Left lung (tissue), 10 donors: Measurements from ENCODE around the gene SLC6A17. TPM values are rescaled to one million over a fixed set of nuclear protein-coding genes. Genes with fewer than 3 reads are reported as not detected.

Source experiments
- ATAC-seq: fragments of 200-7000 bp; cut with Tn5 transposase; one replicate; pipeline ENCODE4 v1.9.1; 2020; ENCODE audit warnings: moderate library complexity
- DNase-seq, 4 donors: peaks; one replicate each; pipeline ENCODE4 v3.0.0-alpha.2; 2013 to 2020
- H3K27ac ChIP-seq, 2 donors: fragments of 200-600 bp; sonication (generic) in 1 of 2; one replicate each; pipeline versions ENCODE4 v1.5.0 to v1.8.0; 2020 to 2021
- H3K27me3 ChIP-seq, 2 donors: fragments of 200-600 bp; sonication (generic) in 1 of 2; one replicate each; pipeline versions ENCODE4 v1.5.0 to v1.8.0; 2020 to 2021
- H3K36me3 ChIP-seq, 2 donors: fragments of 200-600 bp; sonication (generic) in 1 of 2; one replicate each; pipeline versions ENCODE4 v1.5.0 to v1.8.0; 2020 to 2021
- H3K4me1 ChIP-seq, 2 donors: fragments of 200-600 bp; one replicate each; pipeline ENCODE4 v1.8.0; 2021
- H3K4me3 ChIP-seq, 2 donors: fragments of 200-600 bp; sonication (generic) in 1 of 2; one replicate each; pipeline versions ENCODE4 v1.5.0 to v1.8.0; 2020 to 2021; ENCODE audit warnings: mild to moderate bottlenecking in 1 of 2
- H3K9me3 ChIP-seq, 2 donors: fragments of 200-600 bp; sonication (generic) in 1 of 2; one replicate each; pipeline versions ENCODE4 v1.5.0 to v1.8.0; 2020 to 2021
- intact Hi-C, 2 donors: fragments of 100-400 bp; cut with DNase I; formaldehyde crosslinking; loops; one replicate each; pipeline versions ENCODE4 v1.11.2 to v1.14.2; 2022
- polyA plus RNA-seq, 6 donors: library from polyadenylated mRNA; unstranded; fragments of 120-200 nt; gene quantifications; one replicate each; pipeline ENCODE4 v1.2.1, GENCODE V29; 2013; ENCODE audit not compliant: insufficient read length in 6 of 6
- total RNA-seq, 2 donors: library from RNA; stranded (reverse); fragmentation: NEBNext Ultra II Directional; extraction: Animal tissue kit (Norgen Biotek cat#: 25700); gene quantifications; one replicate each; pipeline ENCODE4 v1.2.1, GENCODE V29; 2021
- TF ChIP-seq, protein P1 (sequence below), 2 donors: fragments of 200-600 bp; sonication (generic) in 1 of 2; IDR thresholded peaks; one replicate each; pipeline versions ENCODE4 v1.5.0 to v1.8.0; 2021; ENCODE audit warnings: antibody characterized with exemption in 2 of 2
- donor health status: DM: no; HTN: yes; CAD: no.
- donor health status: DM: no; HTN: no; CAD: no.

The SLC6A17 gene
- total and polyA plus RNA-seq, 8 donors = 0.03 to 0.13 (median 0.04) TPM; not detected in 1

DNA sequence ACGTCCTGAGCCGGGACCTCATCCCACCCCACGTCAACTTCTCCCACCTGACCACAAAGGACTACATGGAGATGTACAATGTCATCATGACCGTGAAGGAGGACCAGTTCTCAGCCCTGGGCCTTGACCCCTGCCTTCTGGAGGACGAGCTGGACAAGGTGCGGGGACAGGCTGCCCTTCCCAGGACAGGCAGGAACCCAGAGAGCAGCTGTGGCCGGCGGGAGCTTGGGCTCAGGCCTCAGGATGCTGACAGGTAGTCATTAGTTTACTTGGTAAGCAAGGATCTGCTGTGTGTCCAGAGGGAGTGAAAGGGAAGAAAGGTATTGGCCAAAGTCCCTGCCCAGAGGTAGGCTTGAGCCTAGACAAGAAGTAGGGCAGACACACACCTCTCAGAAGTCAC lies 42.2 kb downstream of the SLC6A17 start:
- H3K27me3 ChIP-seq = peaks cover 0 to 10% of the 10 kb centered on the region in 2 donors
- ATAC-seq (no peak), DNase-seq (no peak)
- no peaks in the 10 kb centered on the region for H3K4me1 ChIP-seq
- no peak overlapping the region for H3K4me3 ChIP-seq
- H3K36me3 ChIP-seq = no peaks in the 10 kb centered on the region
- no peak overlapping the region for H3K27ac ChIP-seq
- no peaks in the 10 kb centered on the region for H3K9me3 ChIP-seq
- TF ChIP-seq, protein P1, sequence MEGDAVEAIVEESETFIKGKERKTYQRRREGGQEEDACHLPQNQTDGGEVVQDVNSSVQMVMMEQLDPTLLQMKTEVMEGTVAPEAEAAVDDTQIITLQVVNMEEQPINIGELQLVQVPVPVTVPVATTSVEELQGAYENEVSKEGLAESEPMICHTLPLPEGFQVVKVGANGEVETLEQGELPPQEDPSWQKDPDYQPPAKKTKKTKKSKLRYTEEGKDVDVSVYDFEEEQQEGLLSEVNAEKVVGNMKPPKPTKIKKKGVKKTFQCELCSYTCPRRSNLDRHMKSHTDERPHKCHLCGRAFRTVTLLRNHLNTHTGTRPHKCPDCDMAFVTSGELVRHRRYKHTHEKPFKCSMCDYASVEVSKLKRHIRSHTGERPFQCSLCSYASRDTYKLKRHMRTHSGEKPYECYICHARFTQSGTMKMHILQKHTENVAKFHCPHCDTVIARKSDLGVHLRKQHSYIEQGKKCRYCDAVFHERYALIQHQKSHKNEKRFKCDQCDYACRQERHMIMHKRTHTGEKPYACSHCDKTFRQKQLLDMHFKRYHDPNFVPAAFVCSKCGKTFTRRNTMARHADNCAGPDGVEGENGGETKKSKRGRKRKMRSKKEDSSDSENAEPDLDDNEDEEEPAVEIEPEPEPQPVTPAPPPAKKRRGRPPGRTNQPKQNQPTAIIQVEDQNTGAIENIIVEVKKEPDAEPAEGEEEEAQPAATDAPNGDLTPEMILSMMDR (IDR thresholded peaks at IDR 0.05) = no peak
- intact Hi-C loops = no loop called here

DNA sequence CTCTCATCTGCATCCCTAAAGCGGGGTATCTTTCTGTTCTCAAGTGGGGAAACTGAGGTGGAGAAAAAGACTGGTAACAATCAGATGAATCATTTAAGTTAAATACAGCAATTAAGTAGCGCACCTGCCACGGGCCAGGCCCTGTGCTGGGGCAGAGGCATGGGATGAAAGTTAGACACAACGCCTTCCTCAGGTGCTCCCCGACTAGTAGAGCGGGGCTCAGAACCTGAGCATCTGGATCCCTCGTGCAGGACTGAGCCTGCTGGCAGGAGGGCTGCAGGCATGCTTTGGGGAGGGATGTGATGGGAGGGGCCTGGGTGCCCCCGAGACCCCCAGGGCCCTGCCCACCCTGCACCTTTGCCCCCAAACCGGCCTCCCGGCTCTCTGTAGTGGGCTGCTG lies 44.9 kb downstream of the SLC6A17 start:
- DNase-seq = no peak
- H3K27me3 ChIP-seq = no peaks in the 10 kb centered on the region
- no peaks in the 10 kb centered on the region for H3K9me3 ChIP-seq
- no peak for ATAC-seq
- no peaks in the 10 kb centered on the region for H3K36me3 ChIP-seq
- TF ChIP-seq, protein P1 (IDR thresholded peaks at IDR 0.05) = no peak
- no peaks in the 10 kb centered on the region for H3K4me1 ChIP-seq
- no peak overlapping the region for H3K4me3 ChIP-seq
- intact Hi-C loops = loop anchor here in 1 of 2 donors (5.0 kb wide), 1 partner anchor 267 kb away; no protein-coding TSS in a partner anchor
- no peak overlapping the region for H3K27ac ChIP-seq

DNA sequence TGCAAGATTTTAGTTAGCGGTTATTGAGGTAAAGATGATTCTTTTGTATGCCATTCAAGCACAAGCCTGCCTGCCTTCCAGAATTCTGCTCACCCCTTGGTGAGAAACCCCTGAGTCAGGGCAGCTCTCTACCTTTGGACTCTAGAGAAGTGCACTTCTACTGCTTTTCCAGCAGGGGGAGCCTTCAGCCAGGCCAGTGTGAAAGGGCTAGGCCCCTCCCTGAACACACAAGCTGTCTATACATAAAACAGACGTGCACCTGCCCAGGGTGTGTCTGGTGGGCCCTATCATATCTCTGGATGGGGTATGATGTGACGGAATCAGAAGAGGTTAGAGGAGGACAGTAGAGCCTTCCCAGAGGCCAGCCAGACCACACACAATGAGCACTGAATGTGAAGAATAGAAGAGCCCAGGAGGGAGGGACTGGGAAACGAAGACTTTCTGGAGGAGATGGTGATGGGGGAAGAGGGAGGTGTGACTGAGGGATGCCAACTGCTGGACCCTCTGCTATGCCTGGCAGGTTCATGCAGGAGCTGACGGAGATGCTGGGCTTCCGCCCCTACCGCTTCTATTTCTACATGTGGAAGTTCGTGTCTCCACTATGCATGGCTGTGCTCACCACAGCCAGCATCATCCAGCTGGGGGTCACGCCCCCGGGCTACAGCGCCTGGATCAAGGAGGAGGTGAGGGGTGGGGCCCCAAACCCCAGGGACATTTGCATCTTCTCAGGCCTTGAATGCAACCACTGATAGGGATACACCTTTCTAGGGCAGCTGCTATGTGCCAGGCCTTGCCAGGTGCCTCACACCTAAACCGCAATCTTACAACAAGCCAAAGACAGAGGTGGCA lies 46.8 kb downstream of the SLC6A17 start:
- TF ChIP-seq, protein P1 (IDR thresholded peaks at IDR 0.05) = peak; percentile 91
- intact Hi-C loops = loop anchor here in 1 of 2 donors (5.0 kb wide), 1 partner anchor 265 kb away; no protein-coding TSS in a partner anchor
- peak in 1 of 4 donors; percentile 16 for DNase-seq

DNA sequence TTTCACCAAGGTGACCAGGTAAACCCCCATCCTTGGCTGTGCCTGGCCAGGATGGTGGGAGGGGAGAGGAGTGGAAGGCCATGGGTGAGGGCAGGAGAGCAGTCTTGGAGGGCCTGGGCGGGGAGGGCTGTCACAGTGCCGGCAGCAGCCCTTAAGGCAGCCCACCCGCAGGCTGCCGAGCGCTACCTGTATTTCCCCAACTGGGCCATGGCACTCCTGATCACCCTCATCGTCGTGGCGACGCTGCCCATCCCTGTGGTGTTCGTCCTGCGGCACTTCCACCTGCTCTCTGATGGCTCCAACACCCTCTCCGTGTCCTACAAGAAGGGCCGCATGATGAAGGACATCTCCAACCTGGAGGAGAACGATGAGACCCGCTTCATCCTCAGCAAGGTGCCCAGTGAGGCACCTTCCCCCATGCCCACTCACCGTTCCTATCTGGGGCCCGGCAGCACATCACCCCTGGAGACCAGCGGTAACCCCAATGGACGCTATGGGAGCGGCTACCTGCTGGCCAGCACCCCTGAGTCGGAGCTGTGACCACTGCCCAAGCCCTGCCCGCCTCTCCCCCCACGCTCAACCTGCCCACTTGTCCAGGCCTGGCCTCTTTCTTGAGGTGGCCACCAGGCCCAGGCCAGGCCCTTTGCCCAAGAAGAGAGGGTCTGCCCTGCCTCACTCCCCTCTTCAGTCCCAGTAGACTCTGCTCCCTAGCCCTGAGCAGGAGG lies 47.8 kb downstream of the SLC6A17 start:
- intact Hi-C loops = loop anchor here in 1 of 2 donors (5.0 kb wide), 1 partner anchor 264 kb away; no protein-coding TSS in a partner anchor
- H3K4me1 ChIP-seq = peaks cover 0 to under 1% of the 10 kb centered on the region in 2 donors
- no peaks in the 10 kb centered on the region for H3K27me3 ChIP-seq
- no peak overlapping the region for H3K4me3 ChIP-seq
- DNase-seq (no peak), ATAC-seq (no peak)
- H3K27ac ChIP-seq = no peak overlapping the region
- no peaks in the 10 kb centered on the region for H3K36me3 ChIP-seq
- TF ChIP-seq, protein P1 (IDR thresholded peaks at IDR 0.05) = no peak
- no peaks in the 10 kb centered on the region for H3K9me3 ChIP-seq

More for the DNA sequence above, 46.8 kb downstream of the SLC6A17 start:
- Histone ChIP-seq H3K4me3 (no peak overlapping the region), H3K9me3 (no peaks in the 10 kb centered on the region), H3K4me1 (no peaks in the 10 kb centered on the region), H3K27ac (no peak overlapping the region), H3K36me3 (no peaks in the 10 kb centered on the region), H3K27me3 (no peaks in the 10 kb centered on the region)
- ATAC-seq = peak; percentile 87

DNA sequence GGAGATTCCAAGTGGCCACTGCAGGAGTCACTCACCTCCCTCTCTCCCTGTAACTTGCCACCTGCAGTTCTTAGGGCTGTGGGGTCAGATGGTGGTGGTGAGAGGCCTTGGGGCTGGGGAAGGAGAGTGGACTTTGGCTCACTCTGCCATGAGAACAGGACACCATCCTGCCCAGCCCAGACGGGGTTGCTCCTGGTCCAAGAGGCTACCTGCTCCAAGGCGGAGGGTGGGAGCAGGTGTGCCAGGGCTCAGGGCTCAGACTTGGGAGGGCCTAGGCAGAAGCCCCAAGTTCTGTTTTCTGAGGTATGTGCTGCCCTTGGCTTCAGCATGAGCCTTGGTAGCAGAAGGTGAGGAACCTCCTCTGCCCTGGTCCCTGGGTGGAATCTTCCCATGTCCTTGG lies 48.5 kb downstream of the SLC6A17 start:
- TF ChIP-seq, protein P1 (IDR thresholded peaks at IDR 0.05) = no peak
- intact Hi-C loops = loop anchor here in 1 of 2 donors (5.0 kb wide), 1 partner anchor 264 kb away; no protein-coding TSS in a partner anchor
- no peaks in the 10 kb centered on the region for H3K36me3 ChIP-seq
- ATAC-seq (no peak), DNase-seq (no peak)
- no peak overlapping the region for H3K27ac ChIP-seq
- no peaks in the 10 kb centered on the region for H3K27me3 ChIP-seq
- H3K4me3 ChIP-seq = no peak overlapping the region
- H3K4me1 ChIP-seq = peaks cover 0 to 4% of the 10 kb centered on the region in 2 donors
- no peaks in the 10 kb centered on the region for H3K9me3 ChIP-seq
